IMR-90 (cell line): Measurements from ENCODE around the gene TBC1D22A. TPM values are rescaled to one million over a fixed set of nuclear protein-coding genes. Genes with fewer than 3 reads are reported as not detected.
A peak's percentile ranks its signal among the peaks of the same experiment; 100 is the strongest.

Experiments
- ATAC-seq: fragments of 200-7000 bp; cut with Tn5 transposase; 2 replicates; pipeline ENCODE4 v1.9.1; 2020; ENCODE audit warnings: low read depth, mild to moderate bottlenecking, moderate library complexity
- BruUV-seq: library from RNA; stranded (reverse); fragments of 400-500 nt; replicated peaks from 2 replicates; lab custom pipeline; 2021; lab: Mats Ljungman, UMichigan
- CTCF ChIA-PET: fragments of 300-600 bp; formaldehyde crosslinking; extraction: SDS; loops from one replicate; lab custom pipeline; 2021; ENCODE audit warnings: antibody characterized with exemption; lab: Yijun Ruan, JAX
- POLR2A ChIA-PET: fragments of 300-600 bp; sonication (Branson Sonifier 250); formaldehyde crosslinking; loops from one replicate; lab custom pipeline; 2022; ENCODE audit warnings: antibody characterized with exemption; ENCODE audit not compliant: unreplicated experiment; lab: Charles Lee
- DNase-seq: peaks from one replicate; pipeline ENCODE4 v3.0.0; 2013
- H2AFZ ChIP-seq: replicated peaks from 2 replicates; pipeline ENCODE3; 2013; ENCODE audit warnings: low read length, mild to moderate bottlenecking; ENCODE audit not compliant: poor library complexity
- H2AK5ac ChIP-seq: 2 replicates; pipeline ENCODE4 v1.6.1; 2013; ENCODE audit warnings: low read depth, low read length, inconsistent platforms
- H2AK9ac ChIP-seq: replicated peaks from 2 replicates; pipeline ENCODE3; 2013; ENCODE audit warnings: mild to moderate bottlenecking, low read depth, low read length, moderate library complexity; ENCODE audit not compliant: poor library complexity
- H2BK120ac ChIP-seq: 2 replicates; pipeline ENCODE4 v1.6.1; 2013; ENCODE audit warnings: low read depth, low read length, inconsistent platforms
- H2BK15ac ChIP-seq: 3 replicates; pipeline ENCODE4 v1.6.1; 2013; ENCODE audit warnings: low read depth, low read length, inconsistent platforms
- H2BK20ac ChIP-seq: 2 replicates; pipeline ENCODE4 v1.6.1; 2013; ENCODE audit warnings: low read depth, mild to moderate bottlenecking, inconsistent platforms, low read length, moderate library complexity
- H2BK5ac ChIP-seq: 2 replicates; pipeline ENCODE4 v1.6.1; 2013; ENCODE audit warnings: mild to moderate bottlenecking, low read depth, low read length, inconsistent platforms; ENCODE audit not compliant: poor library complexity, severe bottlenecking
- H3K14ac ChIP-seq: replicated peaks from 2 replicates; pipeline ENCODE4 v1.6.1; 2013; ENCODE audit warnings: low read depth, low read length, inconsistent platforms
- H3K18ac ChIP-seq: 2 replicates; pipeline ENCODE4 v1.6.1; 2013; ENCODE audit warnings: low read depth, low read length, control low read depth
- H3K23ac ChIP-seq: 2 replicates; pipeline ENCODE4 v1.6.1; 2013; ENCODE audit warnings: low read depth, low read length, inconsistent platforms
- H3K27ac ChIP-seq: 2 replicates; pipeline ENCODE4 v1.5.1; 2013; ENCODE audit warnings: mild to moderate bottlenecking, control low read depth, low read length; ENCODE audit not compliant: insufficient read depth
- H3K27me3 ChIP-seq: 2 replicates; pipeline ENCODE4 v1.6.1; 2013; ENCODE audit warnings: low read length; ENCODE audit not compliant: control insufficient read depth, insufficient read depth
- H3K36me3 ChIP-seq: 2 replicates; pipeline ENCODE4 v1.6.1; 2013; ENCODE audit warnings: low read length, mixed read lengths; ENCODE audit not compliant: control insufficient read depth, insufficient read depth
- H3K4ac ChIP-seq: 2 replicates; pipeline ENCODE4 v1.6.1; 2013; ENCODE audit warnings: low read depth, low read length, inconsistent platforms
- H3K4me1 ChIP-seq: 2 replicates; pipeline ENCODE4 v1.6.1; 2013; ENCODE audit warnings: low read length, mixed read lengths; ENCODE audit not compliant: control insufficient read depth, insufficient read depth
- H3K4me2 ChIP-seq: 2 replicates; pipeline ENCODE4 v1.6.1; 2013; ENCODE audit warnings: low read depth, mild to moderate bottlenecking, control low read depth, low read length, moderate library complexity
- H3K4me3 ChIP-seq: 2 replicates; pipeline ENCODE4 v1.5.1; 2013; ENCODE audit warnings: low read depth, mild to moderate bottlenecking, control low read depth, low read length, moderate library complexity; ENCODE audit not compliant: insufficient read depth
- H3K56ac ChIP-seq: 2 replicates; pipeline ENCODE4 v1.6.1; 2013; ENCODE audit warnings: low read length, inconsistent platforms; ENCODE audit not compliant: insufficient read depth; ENCODE audit errors: extremely low read depth
- H3K79me1 ChIP-seq, 2 experiments: 2 replicates each; pipeline ENCODE4 v1.6.1; 2013; ENCODE audit warnings: low read length in 2 of 2, inconsistent platforms in 1 of 2, low read depth in 1 of 2
- H3K9ac ChIP-seq: 2 replicates; pipeline ENCODE4 v1.6.1; 2013; ENCODE audit warnings: low read depth, low read length, control low read depth
- H3K9me1 ChIP-seq: 2 replicates; pipeline ENCODE4 v1.6.1; 2013; ENCODE audit warnings: low read length, inconsistent platforms; ENCODE audit not compliant: insufficient read depth
- H3K9me3 ChIP-seq: 2 replicates; pipeline ENCODE4 v1.6.1; 2013; ENCODE audit warnings: low read length; ENCODE audit not compliant: control insufficient read depth, insufficient read depth
- H4K20me1 ChIP-seq: 2 replicates; pipeline ENCODE4 v1.6.1; 2013; ENCODE audit warnings: low read length, inconsistent platforms; ENCODE audit not compliant: insufficient read depth
- H4K5ac ChIP-seq: 2 replicates; pipeline ENCODE4 v1.6.1; 2013; ENCODE audit warnings: mild to moderate bottlenecking, low read depth, low read length, control low read depth
- H4K8ac ChIP-seq, 2 experiments: 2 replicates each; pipeline ENCODE4 v1.6.1; 2013; ENCODE audit warnings: low read depth in 2 of 2, low read length in 2 of 2, control low read depth in 1 of 2, inconsistent platforms in 1 of 2
- H4K91ac ChIP-seq: 2 replicates; pipeline ENCODE4 v1.6.1; 2013; ENCODE audit warnings: low read depth, low read length, inconsistent platforms; ENCODE audit not compliant: insufficient read depth
- CHD1 ChIP-seq: IDR thresholded peaks from 2 replicates; pipeline ENCODE4 v1.6.1; 2012; ENCODE audit warnings: low read depth, low read length, improper control_type of control experiment
- POLR2A ChIP-seq: IDR thresholded peaks from 2 replicates; pipeline ENCODE4 v1.6.1; 2012; ENCODE audit warnings: mild to moderate bottlenecking, low read depth, low read length
- WGBS, 2 experiments: methylation state at CpG; one replicate each; pipeline versions ENCODE4 v1.1.5 to v1.1.7; 2013; ENCODE audit warnings: missing lambda C conversion rate in 2 of 2; ENCODE audit not compliant: insufficient read length in 1 of 2; ENCODE audit errors: extremely low coverage in 2 of 2; 5-methylcytosine and 5-hydroxymethylcytosine counted together
- dilution Hi-C: fragments of 300-500 bp; cut with HindIII; formaldehyde crosslinking; loops from one replicate; pipeline ENCODE4 v1.14.3; 2018; ENCODE audit warnings: low sequenced_read_pairs; ENCODE audit not compliant: unreplicated experiment
- in situ Hi-C: fragments of 300-500 bp; cut with MboI; formaldehyde crosslinking; loops from 3 replicates; pipeline ENCODE4 v1.14.3; 2019; ENCODE audit warnings: low sequenced_read_pairs, inconsistent platforms, mixed read lengths
- intact Hi-C: fragments of 100-400 bp; cut with micrococcal nuclease; formaldehyde crosslinking; loops from 2 replicates; pipeline ENCODE4 v1.10.0; 2022
- polyA plus RNA-seq, 3 experiments: library from polyadenylated mRNA; depleted of rRNA; stranded (reverse); fragments of >200 nt; gene quantifications; 2 replicates each; pipeline ENCODE4 v1.2.3, GENCODE V29; 2012; ENCODE audit warnings: low replicate concordance in 1 of 3
- total RNA-seq: library from RNA; depleted of rRNA; stranded (reverse); fragments of >200 nt; gene quantifications from 2 replicates; pipeline ENCODE4 v1.2.3, GENCODE V29; 2012

The TBC1D22A gene
- total and polyA plus RNA-seq, 2 of the 4 experiments (the other 2 are of a cell fraction): 9.0 to 16.7 TPM

DNA sequence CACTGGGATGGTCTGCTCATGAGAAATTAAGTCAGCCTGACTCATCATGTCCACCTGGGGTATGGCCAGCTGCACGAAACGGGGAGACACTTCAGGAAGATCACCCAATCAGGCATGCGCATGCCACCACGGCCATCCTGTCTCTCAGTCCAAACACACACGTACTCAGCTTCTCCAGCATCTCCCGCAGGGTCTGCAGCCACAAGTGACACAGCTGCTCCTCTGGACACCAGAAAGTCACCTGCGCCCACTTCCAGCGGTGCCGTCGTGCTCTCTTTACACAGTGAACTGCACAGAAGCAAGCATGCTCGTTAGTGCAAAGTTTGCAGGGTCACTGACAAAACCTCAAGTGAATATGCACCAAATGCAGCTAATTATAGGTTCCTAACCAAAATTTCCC, 42.5 kb upstream of the TBC1D22A start:
- Histone ChIP-seq H3K4me2 (no peak overlapping the region), H3K9ac (no peak overlapping the region), H3K36me3 (peaks cover 46% of the 10 kb centered on the region), H3K79me1 (peaks cover 20 to 65% of the 10 kb centered on the region in 2 experiments), H3K18ac (no peak overlapping the region), H3K27me3 (no peaks in the 10 kb centered on the region), H3K9me1 (peaks cover 6% of the 10 kb centered on the region), H3K56ac (no peak overlapping the region), H3K27ac (no peak overlapping the region), H3K23ac (no peak overlapping the region), H3K4ac (no peak overlapping the region), H2BK120ac (no peak overlapping the region), H3K14ac (no peak overlapping the region), H2AK5ac (no peak overlapping the region), H2AK9ac (peak overlapping the region; percentile 57), H4K8ac (no peak overlapping the region), H2BK20ac (no peak overlapping the region), H3K4me1 (no peaks in the 10 kb centered on the region; the same call in 1 of the 2 replicates), H3K9me3 (no peaks in the 10 kb centered on the region), H2BK15ac (no peak overlapping the region), H4K20me1 (peaks cover 29% of the 10 kb centered on the region), H3K4me3 (no peak overlapping the region), H4K91ac (no peak overlapping the region), H2BK5ac (no peak overlapping the region), H2AFZ (no peak overlapping the region), H4K5ac (no peak overlapping the region)
- ChIA-PET POLR2A (no interaction called here), CTCF (no interaction called here)
- intact Hi-C loops (no loop called here), dilution Hi-C loops (no loop called here), in situ Hi-C loops (no loop called here)
- TF ChIP-seq CHD1 (no peak), POLR2A (no peak)
- BruUV-seq: no TSS peak
- DNase-seq (no peak), ATAC-seq (no peak)
- WGBS, 2 experiments: 85% methylated on average over 4 of the region's 11 CpGs; no CpG with 5 or more reads in 1 of the 2 experiments
